Stimulated activated CD4-positive, alpha-beta T cell treated with anti-CD3 and anti-CD28 coated beads, Interleukin-2, amount 100 ng/mL, for 24 hours (primary cell): Measurements from ENCODE around the gene KCNJ12.
"Not testable (repeated sequence)": the region's sequence is repeated elsewhere in the genome, so short reads cannot be mapped to it uniquely, and the experiment has no call there.

Experiments
- DNase-seq, 2 donors: peaks; one replicate each; pipeline ENCODE4 v3.0.0-alpha.2; 2020

Gene KCNJ12

DNA sequence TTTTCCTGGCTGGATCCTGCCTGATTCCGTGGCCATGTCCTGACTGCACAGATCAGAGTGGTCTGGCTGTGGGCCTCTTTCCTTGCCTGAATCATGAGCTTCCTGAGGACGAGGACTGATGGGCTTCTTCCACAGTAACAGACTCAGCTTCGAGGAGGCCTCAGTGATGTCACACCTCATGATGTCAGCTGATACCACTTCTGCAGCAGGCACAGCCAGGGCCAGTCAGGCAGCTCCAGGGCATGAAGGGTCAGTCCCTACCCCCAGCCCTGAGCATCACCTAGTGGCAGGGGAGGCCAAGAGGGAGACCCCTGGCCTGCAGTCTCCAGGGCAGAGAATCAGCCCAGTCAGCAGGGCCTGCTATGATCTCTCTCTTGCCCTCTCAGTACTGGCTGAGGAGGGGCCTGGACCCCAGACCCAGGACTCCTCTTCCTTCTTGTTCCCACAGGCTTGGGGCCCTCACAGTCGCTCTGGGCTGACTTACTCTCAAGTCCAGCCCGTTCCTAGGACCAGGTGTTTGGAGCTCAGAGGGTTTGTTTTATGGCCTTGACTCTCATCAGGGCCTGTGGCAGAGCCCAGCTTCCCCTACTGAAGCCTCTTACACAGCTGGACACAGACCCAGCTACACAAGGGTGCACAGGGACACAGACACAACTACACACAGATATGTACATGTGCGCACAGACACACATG is 26.7 kb upstream of the KCNJ12 start:
- DNase-seq: not testable (repeated sequence)

DNA sequence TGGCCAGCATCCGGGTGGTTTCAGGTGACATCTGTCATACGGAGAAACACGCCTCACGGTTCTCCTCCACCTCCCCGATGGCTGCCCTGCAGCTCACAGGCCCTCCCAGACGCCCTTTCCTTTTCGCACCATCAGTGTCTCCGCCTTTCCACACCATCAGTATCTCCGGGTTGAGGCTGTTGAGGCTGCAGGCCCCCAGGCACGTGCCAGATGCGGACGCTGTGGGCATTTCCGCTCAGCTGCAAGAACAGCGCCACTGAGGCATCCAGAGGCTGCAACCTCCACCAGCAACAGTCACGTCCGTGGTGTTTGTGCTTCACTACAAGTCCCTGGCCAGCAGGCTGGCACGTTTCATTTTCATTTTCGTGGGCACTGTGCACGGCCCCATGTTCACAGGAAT is 25.7 kb upstream of the KCNJ12 start:
- not testable (repeated sequence) for DNase-seq

- no peak for DNase-seq
These were observed 24.6 kb upstream of the KCNJ12 start for GRCh38 chr17:21351366-21352065.

DNA sequence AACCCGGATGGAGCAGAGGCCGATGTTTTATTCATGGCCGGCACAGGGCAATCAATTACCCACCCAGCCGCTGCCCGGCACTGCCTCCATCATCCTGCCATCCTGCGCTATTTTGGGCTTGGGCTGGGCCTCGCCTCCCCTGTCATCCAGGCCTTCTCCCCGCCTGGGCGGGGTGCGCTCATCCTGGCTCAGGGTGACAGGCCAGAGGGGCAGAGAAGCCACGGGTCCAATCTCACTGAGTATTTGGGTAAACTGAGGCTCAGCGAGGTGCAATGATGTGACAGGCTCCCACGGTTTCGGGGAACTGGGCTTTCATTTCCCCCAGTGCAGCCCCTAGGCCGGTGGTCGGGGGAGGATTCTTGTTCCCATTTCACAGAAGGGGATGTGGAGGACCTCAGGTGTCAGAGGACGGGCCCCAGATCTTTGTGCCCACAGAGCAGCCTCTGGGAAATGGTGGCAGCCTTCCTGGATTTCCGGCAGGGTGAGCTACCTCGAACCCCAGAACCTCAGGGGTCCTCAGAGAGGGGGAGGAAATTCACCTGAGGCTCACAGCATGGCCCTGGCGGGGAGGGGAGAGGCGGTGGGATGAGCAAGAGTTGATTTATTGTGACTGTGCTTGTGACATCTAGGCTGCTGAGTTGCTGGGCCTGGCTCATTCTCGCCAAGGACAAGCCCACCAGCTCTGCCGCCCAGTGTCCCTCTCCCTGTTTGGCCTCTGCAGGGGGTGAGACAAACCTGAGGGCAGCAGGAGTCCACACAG is 23.8 kb upstream of the KCNJ12 start:
- DNase-seq: no peak

- no peak for DNase-seq
These were observed 23.2 kb upstream of the KCNJ12 start for GRCh38 chr17:21352981-21353265.

- no peak for DNase-seq
These were observed 22.7 kb upstream of the KCNJ12 start for GRCh38 chr17:21353326-21354010.

DNA sequence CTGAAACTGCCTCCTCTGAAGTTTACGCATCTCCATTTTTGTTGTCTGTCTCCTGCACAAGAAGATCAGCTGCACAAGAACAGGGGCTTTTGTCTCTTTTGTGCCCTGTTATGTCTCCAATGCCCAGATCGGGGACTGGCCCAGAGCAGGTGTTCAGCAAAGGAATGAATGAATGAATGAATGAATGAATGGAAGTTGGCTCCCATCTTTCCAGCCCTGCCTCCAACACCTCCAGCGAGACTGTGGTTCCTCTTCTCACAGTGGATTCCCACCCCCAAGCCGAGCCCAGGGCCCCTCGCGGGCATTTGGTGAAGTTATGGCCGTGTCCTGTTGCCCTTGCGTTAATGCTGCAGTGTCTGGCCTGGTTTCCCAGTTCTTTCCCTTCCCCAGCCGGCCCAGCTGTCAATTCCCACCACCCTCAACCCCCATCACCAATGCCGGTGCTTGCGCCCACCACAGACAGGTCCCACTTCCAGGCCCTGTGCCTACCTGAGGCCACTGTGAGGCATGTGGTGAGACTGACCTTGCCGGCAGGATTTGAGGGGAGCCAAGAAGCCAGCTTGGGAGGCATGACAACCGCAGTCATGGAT is 21.3 kb upstream of the KCNJ12 start:
- no peak for DNase-seq

DNA sequence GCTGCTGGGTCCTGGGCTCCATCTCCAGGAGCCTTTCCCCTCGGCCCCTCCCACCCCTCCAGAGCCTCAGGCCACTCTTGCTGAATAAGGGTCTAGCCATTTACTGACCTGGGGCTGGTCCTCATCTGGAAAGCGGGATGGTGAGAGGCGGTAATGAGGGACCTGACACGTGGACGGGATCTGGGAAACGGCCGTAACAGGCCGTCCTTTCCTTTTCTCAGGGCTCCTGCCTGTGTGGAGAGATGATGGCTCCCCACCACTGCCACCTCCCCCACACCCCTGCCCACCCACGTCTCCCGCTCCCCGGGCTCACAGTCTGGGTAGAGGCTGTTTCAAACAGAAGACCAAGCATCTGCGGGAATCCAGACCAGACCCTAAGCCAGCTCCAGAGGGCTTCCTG is 20.6 kb upstream of the KCNJ12 start:
- DNase-seq: no peak

DNA sequence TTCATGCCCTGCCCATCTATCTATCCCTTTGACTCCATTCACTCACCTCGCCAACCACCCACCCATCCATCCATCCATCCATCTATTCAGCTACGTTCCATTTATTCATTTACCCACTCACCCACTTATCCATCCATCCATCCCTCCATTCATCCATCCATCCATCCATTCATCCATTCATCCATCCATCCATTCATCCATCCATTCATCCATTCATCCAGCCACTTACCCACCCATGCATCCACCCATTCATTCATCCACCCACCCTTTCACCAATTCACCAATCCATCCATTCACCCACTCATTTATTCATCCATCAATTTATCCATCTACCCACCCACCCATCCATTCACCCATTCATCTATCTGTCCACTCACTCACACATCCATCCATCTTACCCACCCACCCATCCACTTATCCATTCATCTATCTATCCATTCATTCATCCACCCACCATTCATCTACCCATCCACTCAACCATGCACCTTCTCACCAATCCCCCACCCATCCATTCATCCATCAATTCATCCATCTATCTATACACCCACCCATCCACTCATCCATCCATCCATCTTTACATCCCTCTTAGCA is 19.5 kb upstream of the KCNJ12 start:
- DNase-seq: no peak

DNA sequence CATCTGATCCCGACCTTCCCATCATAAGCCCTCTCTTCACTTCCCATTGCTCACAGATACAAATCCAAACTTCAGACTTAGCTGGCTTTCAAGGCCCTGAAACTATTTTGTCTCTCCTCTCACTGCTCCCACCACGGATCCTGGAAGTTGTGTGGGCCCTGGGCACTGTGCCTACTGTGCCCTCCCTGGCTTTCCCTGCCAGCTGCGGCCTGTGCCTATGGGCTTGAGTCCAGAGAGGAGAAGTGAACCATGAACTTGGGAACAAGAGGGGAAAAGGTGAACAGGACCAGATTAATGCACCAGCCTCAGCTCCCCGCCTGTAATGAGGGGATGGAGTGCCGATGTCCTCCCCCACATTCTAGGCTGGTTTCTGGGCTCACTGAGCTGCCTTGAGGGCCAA is 18.9 kb upstream of the KCNJ12 start:
- no peak for DNase-seq

DNA sequence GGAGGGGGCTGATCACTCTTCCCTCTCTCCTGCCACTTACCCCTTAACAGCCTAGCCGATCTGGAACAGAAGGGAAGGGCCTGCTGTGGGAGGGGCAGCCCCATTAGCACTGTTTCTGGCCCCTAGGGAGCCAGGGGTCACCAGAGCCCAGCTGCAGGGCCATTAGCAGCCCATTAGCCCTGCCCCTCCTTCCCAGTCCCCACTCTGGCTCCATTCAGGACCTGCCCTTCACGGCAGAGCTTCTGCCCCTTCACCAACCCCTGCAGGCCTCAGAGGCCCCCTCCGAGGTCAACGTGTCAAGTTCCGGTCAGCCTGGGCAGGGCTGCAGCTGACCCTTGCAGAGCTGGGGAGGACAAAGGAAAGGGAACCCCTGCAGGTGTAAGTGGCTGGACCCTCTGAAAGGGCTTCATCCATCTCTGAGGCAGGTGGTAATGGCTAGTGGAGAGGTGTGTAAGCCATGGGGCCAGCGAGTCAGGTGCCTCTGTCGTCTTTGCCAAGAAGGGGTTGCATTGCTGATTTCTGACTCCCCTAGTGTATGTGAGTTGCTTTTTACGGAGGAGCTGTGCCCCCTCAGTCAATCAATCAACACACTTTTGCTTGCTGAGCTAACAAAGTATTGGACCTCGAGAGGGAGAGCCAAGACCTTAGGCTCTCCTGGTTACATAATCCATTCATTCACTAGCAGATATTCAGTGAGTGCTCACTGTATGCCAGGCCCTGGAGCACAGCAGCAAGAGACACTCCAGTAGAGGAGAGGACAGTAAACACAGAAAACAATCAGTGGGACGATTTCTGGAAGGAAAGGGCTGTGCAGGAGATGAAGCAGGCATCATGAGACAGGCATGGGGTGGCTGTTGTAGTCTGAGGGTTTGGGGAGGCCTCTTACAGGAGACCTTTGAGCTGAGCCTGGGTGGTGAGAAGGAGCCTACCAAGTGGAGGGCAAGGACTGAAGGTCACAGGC is 18.2 kb upstream of the KCNJ12 start:
- no peak for DNase-seq

GRCh38 chr17:21358682-21359482 is 17.3 kb upstream of the KCNJ12 start:
- no peak for DNase-seq

DNA sequence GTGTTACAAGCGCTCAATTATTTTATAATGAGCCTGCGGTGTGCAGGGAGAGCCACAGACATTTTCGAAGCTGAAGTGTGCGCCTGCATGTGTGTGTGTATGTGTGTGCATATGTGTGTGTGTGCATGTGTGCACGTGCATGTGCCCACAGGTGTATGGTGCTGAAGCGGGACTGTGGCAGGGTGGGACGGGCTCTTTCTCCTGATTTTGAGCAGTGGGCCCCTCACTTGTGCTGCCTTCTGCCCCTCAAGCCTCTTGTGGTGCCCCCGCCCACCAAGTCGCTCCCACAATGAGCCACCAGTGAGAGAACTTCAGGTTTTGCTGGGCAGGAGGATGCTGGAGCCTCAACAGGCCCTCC is 16.7 kb upstream of the KCNJ12 start:
- no peak for DNase-seq

DNA sequence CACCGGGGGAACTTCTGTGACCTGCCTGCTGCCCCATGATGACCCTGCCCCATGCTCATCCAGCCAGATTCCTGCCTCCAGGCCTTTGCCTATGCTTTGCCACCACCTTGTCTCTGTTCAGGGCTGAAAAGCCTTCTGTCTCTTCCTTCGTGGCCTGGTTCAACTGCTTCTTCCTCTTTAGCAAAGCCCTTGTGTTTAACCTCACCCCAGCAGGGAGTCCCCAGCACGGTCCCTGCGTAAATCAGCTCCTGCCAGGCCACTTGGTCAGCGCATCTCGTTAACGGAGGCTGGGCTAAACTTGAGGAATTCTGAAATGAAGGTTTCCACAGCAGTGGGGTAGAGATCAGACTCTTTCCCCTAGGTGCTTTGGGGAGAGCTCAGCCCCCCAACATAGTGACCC is 16.1 kb upstream of the KCNJ12 start:
- no peak for DNase-seq

- DNase-seq: no peak
These were observed 14.9 kb upstream of the KCNJ12 start for GRCh38 chr17:21361020-21361809.

- no peak for DNase-seq
These were observed 13.7 kb upstream of the KCNJ12 start for GRCh38 chr17:21362331-21362931.

GRCh38 chr17:21363776-21364642 is 12.1 kb upstream of the KCNJ12 start:
- DNase-seq: no peak

DNA sequence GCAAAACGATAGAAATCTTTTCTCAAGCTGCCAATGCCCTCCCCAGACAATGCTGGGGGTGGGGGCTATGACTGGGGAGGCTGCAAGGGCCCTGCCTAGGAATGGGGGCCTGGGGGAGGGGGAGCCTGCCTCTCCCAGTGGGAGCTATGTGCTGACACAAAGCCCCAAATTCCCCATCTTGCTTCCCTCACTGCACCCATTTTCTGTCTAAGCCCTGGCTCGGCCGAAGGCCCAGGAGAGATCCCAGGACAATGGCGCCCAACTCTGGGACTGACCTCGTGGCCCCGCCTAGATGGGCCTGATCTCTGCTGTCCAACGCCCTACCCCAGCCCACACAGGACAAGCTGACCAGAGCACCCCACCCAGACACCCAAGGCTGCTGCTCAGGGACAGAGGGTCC is 11.1 kb upstream of the KCNJ12 start:
- no peak for DNase-seq
